K562 (cell line): ENCODE data around the gene MSANTD1. TPM values are rescaled to one million over a fixed set of nuclear protein-coding genes. Genes with fewer than 3 reads are reported as not detected.

Source experiments
- ATAC-seq: fragments of 200-7000 bp; cut with Tn5 transposase; 3 replicates; pipeline ENCODE4 v1.9.1; 2020; ENCODE audit warnings: moderate library complexity
- BruUV-seq: library from RNA; stranded (reverse); fragments of 400-500 nt; replicated peaks from 2 replicates; lab custom pipeline; 2021; lab: Mats Ljungman, UMichigan
- CTCF ChIA-PET: fragments of 300-600 bp; formaldehyde crosslinking; extraction: SDS; loops from one replicate; lab custom pipeline; 2021; ENCODE audit warnings: low intra/inter-chr PET ratio; lab: Yijun Ruan, JAX
- POLR2A ChIA-PET: fragments of 300-600, 350-650 bp; sonication (Branson Sonifier 250); formaldehyde crosslinking; extraction: SDS; loops from one replicate; lab custom pipeline; 2021; ENCODE audit warnings: antibody characterized with exemption, inconsistent platforms; lab: Yijun Ruan, JAX
- DNase-seq, 4 experiments: peaks; one replicate each; pipeline versions ENCODE4 v3.0.0 to v3.0.0-alpha.2; 2011 to 2018; ENCODE audit warnings: low spot score in 3 of 4, mixed read lengths in 3 of 4; ENCODE audit errors: extremely low read depth in 1 of 4
- FAIRE-seq: peaks from 2 replicates; lab custom pipeline; 2011; peaks lifted over from hg19 to GRCh38; lab: Jason Lieb, UNC
- H2AFZ ChIP-seq: 2 replicates; pipeline ENCODE4 v1.6.0; 2011; ENCODE audit warnings: low read depth, low read length, control low read depth, inconsistent platforms
- H3K27ac ChIP-seq: fragments of 200-600 bp; 3 replicates; pipeline ENCODE4 v1.8.0; 2011; ENCODE audit warnings: low read depth, mild to moderate bottlenecking, control low read depth, inconsistent platforms, low read length, moderate library complexity, mixed read lengths; ENCODE audit errors: extremely low read depth
- H3K27me3 ChIP-seq, 2 experiments: fragments of 300-600 bp in 1 of 2; 2 replicates in 1 of 2; 3 replicates in 1 of 2; pipeline versions ENCODE4 v1.6.0 to v1.8.0; 2011; ENCODE audit warnings: inconsistent platforms in 2 of 2, low read length in 2 of 2, mild to moderate bottlenecking in 1 of 2, mixed read lengths in 1 of 2, moderate library complexity in 1 of 2; ENCODE audit not compliant: control insufficient read depth in 2 of 2, insufficient read depth in 2 of 2
- H3K36me3 ChIP-seq: fragments of 300-600 bp; 3 replicates; pipeline ENCODE4 v1.8.0; 2011; ENCODE audit warnings: mild to moderate bottlenecking, low read length, inconsistent platforms; ENCODE audit not compliant: control insufficient read depth, insufficient read depth
- H3K4me1 ChIP-seq, 2 experiments: fragments of 200-600 bp in 1 of 2; replicated peaks in 1 of 2; 2 replicates in 1 of 2; 3 replicates in 1 of 2; pipeline versions ENCODE4 v1.5.1 to v1.8.0; 2011; ENCODE audit warnings: inconsistent platforms in 2 of 2, low read length in 2 of 2, mild to moderate bottlenecking in 1 of 2, mixed read lengths in 1 of 2, moderate library complexity in 1 of 2; ENCODE audit not compliant: control insufficient read depth in 2 of 2, insufficient read depth in 2 of 2
- H3K4me2 ChIP-seq: 2 replicates; pipeline ENCODE4 v1.6.1; 2011; ENCODE audit warnings: low read length, control low read depth, inconsistent platforms, mixed read lengths; ENCODE audit not compliant: insufficient read depth
- H3K4me3 ChIP-seq: fragments of 200-600 bp; sonication (generic), shearing (Covaris generic); 2 replicates; pipeline ENCODE4 v1.5.1; 2016; ENCODE audit warnings: control low read depth, inconsistent platforms
- H3K79me2 ChIP-seq: fragments of 200-600 bp; 3 replicates; pipeline ENCODE4 v1.8.0; 2011; ENCODE audit warnings: low read length, inconsistent platforms; ENCODE audit not compliant: control insufficient read depth, insufficient read depth
- H3K9ac ChIP-seq, 2 experiments: 2 replicates each; pipeline versions ENCODE4 v1.6.0 to v1.6.1; 2011; ENCODE audit warnings: low read depth in 2 of 2, low read length in 2 of 2, control low read depth in 1 of 2, inconsistent platforms in 1 of 2, mild to moderate bottlenecking in 1 of 2, mixed read lengths in 1 of 2; ENCODE audit not compliant: insufficient read depth in 1 of 2
- H3K9me1 ChIP-seq: one replicate; pipeline ENCODE4 v1.6.0; 2011; ENCODE audit warnings: inconsistent platforms, mild to moderate bottlenecking, low read length, moderate library complexity; ENCODE audit not compliant: control insufficient read depth, insufficient read depth
- H3K9me3 ChIP-seq: replicated peaks from 2 replicates; pipeline ENCODE4 v1.5.1; 2011; ENCODE audit warnings: low read depth, low read length, inconsistent platforms; ENCODE audit not compliant: control insufficient read depth, insufficient read depth
- H4K20me1 ChIP-seq: replicated peaks from 2 replicates; pipeline ENCODE4 v1.6.1; 2011; ENCODE audit warnings: low read length, inconsistent platforms, mixed read lengths; ENCODE audit not compliant: control insufficient read depth, insufficient read depth
- BACH1 ChIP-seq: fragments of 200-800 bp; sonication (Bioruptor generic); IDR thresholded peaks from 2 replicates; pipeline ENCODE4 v1.6.1; 2016; ENCODE audit warnings: missing genetic modification characterization, missing compliant biosample characterization
- ELK3 ChIP-seq: fragments of 450-650 bp; formaldehyde crosslinking; IDR thresholded peaks from 2 replicates; pipeline ENCODE4 v1.4.0; 2020; ENCODE audit warnings: mild to moderate bottlenecking
- FOXJ2 ChIP-seq: fragments of 200-800 bp; sonication (Bioruptor generic); IDR thresholded peaks from 2 replicates; pipeline ENCODE4 v1.6.1; 2016; ENCODE audit warnings: missing genetic modification characterization, missing compliant biosample characterization
- LARP7 ChIP-seq: fragments of 450-650 bp; IDR thresholded peaks from 2 replicates; pipeline ENCODE4 v1.6.1; 2016
- LEF1 ChIP-seq: fragments of 450-650 bp; IDR thresholded peaks from 2 replicates; pipeline ENCODE4 v1.6.1; 2016; ENCODE audit warnings: mild to moderate bottlenecking
- MAZ ChIP-seq, 2 experiments: fragments of 450-650 bp in 1 of 2; sonication (generic) in 1 of 2; formaldehyde crosslinking; IDR thresholded peaks in 1 of 2; conservative IDR thresholded peaks in 1 of 2; 2 replicates each; pipeline versions ENCODE4 v1.4.0 to v1.5.0; 2020; ENCODE audit warnings: mild to moderate bottlenecking in 1 of 2, missing genetic modification reagents in 1 of 2
- OTX1 ChIP-seq: fragments of 450-650 bp; formaldehyde crosslinking; IDR thresholded peaks from 2 replicates; pipeline ENCODE4 v1.4.0; 2022; ENCODE audit warnings: mild to moderate bottlenecking
- RFX7 ChIP-seq: fragments of 250-450 bp; sonication (Bioruptor Pico); IDR thresholded peaks from 2 replicates; pipeline ENCODE4 v1.5.1; 2021; ENCODE audit warnings: mild to moderate bottlenecking
- SMARCB1 ChIP-seq: IDR thresholded peaks from 2 replicates; pipeline ENCODE4 v1.6.1; 2011; ENCODE audit warnings: improper control_type of control experiment, low read depth; ENCODE audit not compliant: insufficient read length
- ZNF512 ChIP-seq: IDR thresholded peaks from 2 replicates; pipeline ENCODE4 v1.6.1; 2016; ENCODE audit warnings: missing genetic modification characterization, missing compliant biosample characterization
- WGBS: fragments of 100-300 bp; shearing (Covaris generic); methylation state at CpG from one replicate; pipeline ENCODE4 v1.1.6; 2016; ENCODE audit warnings: low coverage, mixed read lengths; ENCODE audit not compliant: insufficient coverage; ENCODE audit errors: missing lambda C conversion rate; 5-methylcytosine and 5-hydroxymethylcytosine counted together
- in situ Hi-C: fragments of 300-500 bp; cut with MboI; formaldehyde crosslinking; loops from 4 replicates; pipeline ENCODE4 v1.15.0; 2018; ENCODE audit warnings: inconsistent platforms, mixed read lengths
- intact Hi-C: fragments of 100-400 bp; cut with micrococcal nuclease; formaldehyde crosslinking; loops from 2 replicates; pipeline ENCODE4 v1.14.2; 2022
- polyA plus RNA-seq, 8 experiments: library from polyadenylated mRNA; depleted of rRNA in 4 of 8; stranded (reverse) in 5 of 8; unstranded in 3 of 8; fragments of >200 nt; fragmentation: Nextera tagmentation in 2 of 8; fragmentation: Illumina TruSeq in 1 of 8; extraction: Ambion mirVana in 2 of 8; extraction: Trizol in 1 of 8; gene quantifications; 2 replicates each; pipeline versions ENCODE4 v1.2.1 to v1.2.3, GENCODE V29; 2011 to 2014; ENCODE audit warnings: inconsistent platforms in 1 of 8, missing spikeins in 1 of 8
- total RNA-seq, 7 experiments: library from RNA; depleted of rRNA in 6 of 7; stranded (reverse); fragments of >200 nt in 6 of 7; fragmentation: Illumina TruSeq in 2 of 7; extraction: Trizol in 2 of 7; gene quantifications; 2 replicates each; pipeline versions ENCODE4 v1.2.1 to v1.2.3, GENCODE V29; 2011 to 2021; ENCODE audit warnings: low replicate concordance in 1 of 7

The MSANTD1 gene
- total and polyA plus RNA-seq, 9 of the 15 experiments (the other 6 are each of a cell fraction or from before 2014, with no cell fraction given) = 0.04 to 0.09 (median 0.07) TPM; not detected in 6

GRCh38 chr4:3302173-3302785, 53.3 kb downstream of the MSANTD1 start (continued):
- TF ChIP-seq RFX7 (CRISPR knock-in tag) (no peak), MAZ (CRISPR knock-in tag; conservative IDR thresholded peaks at IDR 0.05 in 1 of 2, IDR thresholded peaks at IDR 0.05 in 1 of 2) (no peak), LEF1 (no peak)

GRCh38 chr4:3302786-3303564, 54.0 kb downstream of the MSANTD1 start:
- POLR2A ChIA-PET = interaction anchor here (1.1 kb wide), 1 partner anchor 9 kb away, joined by 4 read pairs; no protein-coding TSS in a partner anchor
- Histone ChIP-seq H3K4me3 (no peak overlapping the region), H3K36me3 (no peaks in the 10 kb centered on the region), H3K9ac (no peak overlapping the region), H4K20me1 (peaks cover 58% of the 10 kb centered on the region), H3K4me1 (peaks cover 10 to 17% of the 10 kb centered on the region in 2 experiments; a peak in 2 of 5 replicates), H2AFZ (no peak overlapping the region), H3K9me3 (no peaks in the 10 kb centered on the region), H3K27me3 (peaks cover 6 to 69% of the 10 kb centered on the region in 2 experiments; a peak in 3 of 5 replicates), H3K27ac (no peak overlapping the region), H3K4me2 (no peak overlapping the region), H3K9me1 (no peaks in the 10 kb centered on the region), H3K79me2 (no peaks in the 10 kb centered on the region)
- DNase-seq (no peak), FAIRE-seq (no peak), ATAC-seq (no peak)
- WGBS = 15% methylated on average over 16 of the region's 16 CpGs
- BruUV-seq = no TSS peak
- intact Hi-C loops (no loop called here), in situ Hi-C loops (no loop called here)
- TF ChIP-seq BACH1 (tag) = no peak
- TF ChIP-seq ZNF512 (tag) = no peak
- no peak for TF ChIP-seq ELK3 (CRISPR knock-in tag)
- no peak for TF ChIP-seq OTX1 (CRISPR knock-in tag)
- no peak for TF ChIP-seq LARP7
- TF ChIP-seq SMARCB1 = no peak
- no peak for TF ChIP-seq FOXJ2
- CTCF ChIA-PET = no interaction called here
